Loucy (cell line): Measurements from ENCODE around the gene LHX5.

Source experiments
- EZH2phosphoT487 ChIP-seq: fragments of 200-600 bp; IDR thresholded peaks from 2 replicates; pipeline ENCODE4 v1.6.1; 2018; ENCODE audit warnings: antibody characterized with exemption, mild to moderate bottlenecking, moderate library complexity, borderline replicate concordance
- TF ChIP-seq, protein P1 (sequence below): fragments of 200-600 bp; sonication (generic); conservative IDR thresholded peaks from 2 replicates; pipeline ENCODE4 v1.5.1; 2014; ENCODE audit warnings: mild to moderate bottlenecking, antibody characterized with exemption, low read length

DNA sequence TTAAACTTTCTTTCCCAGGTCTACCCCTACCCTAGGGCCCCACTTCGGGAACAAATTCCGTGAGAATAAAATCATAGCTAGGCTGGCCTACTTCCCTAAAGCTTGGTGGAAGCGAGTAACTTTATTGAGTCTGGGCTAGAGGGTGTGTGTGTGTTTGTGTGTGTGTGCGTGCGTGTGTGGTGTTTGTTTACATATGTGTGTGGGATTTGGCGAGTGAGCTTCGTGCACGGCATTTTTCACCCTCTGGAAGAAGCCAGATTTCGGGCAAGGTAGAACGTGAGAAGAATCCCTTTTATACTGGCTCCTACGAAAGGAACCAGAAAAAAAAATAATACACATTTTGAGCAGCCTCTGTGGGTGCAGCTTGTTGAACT lies 7.5 kb upstream of the LHX5 start:
- no peak for TF ChIP-seq EZH2phosphoT487
- TF ChIP-seq, protein P1, sequence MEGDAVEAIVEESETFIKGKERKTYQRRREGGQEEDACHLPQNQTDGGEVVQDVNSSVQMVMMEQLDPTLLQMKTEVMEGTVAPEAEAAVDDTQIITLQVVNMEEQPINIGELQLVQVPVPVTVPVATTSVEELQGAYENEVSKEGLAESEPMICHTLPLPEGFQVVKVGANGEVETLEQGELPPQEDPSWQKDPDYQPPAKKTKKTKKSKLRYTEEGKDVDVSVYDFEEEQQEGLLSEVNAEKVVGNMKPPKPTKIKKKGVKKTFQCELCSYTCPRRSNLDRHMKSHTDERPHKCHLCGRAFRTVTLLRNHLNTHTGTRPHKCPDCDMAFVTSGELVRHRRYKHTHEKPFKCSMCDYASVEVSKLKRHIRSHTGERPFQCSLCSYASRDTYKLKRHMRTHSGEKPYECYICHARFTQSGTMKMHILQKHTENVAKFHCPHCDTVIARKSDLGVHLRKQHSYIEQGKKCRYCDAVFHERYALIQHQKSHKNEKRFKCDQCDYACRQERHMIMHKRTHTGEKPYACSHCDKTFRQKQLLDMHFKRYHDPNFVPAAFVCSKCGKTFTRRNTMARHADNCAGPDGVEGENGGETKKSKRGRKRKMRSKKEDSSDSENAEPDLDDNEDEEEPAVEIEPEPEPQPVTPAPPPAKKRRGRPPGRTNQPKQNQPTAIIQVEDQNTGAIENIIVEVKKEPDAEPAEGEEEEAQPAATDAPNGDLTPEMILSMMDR, result no peak
